Stimulated activated CD8-positive, alpha-beta memory T cell treated with anti-CD3 and anti-CD28 coated beads, Interleukin-7, amount 100 ng/mL, for 4 hours (primary cell): ENCODE measurements around the gene KLHL35.

ENCODE experiments used
- DNase-seq, 2 donors: peaks; one replicate each; pipeline ENCODE4 v3.0.0-alpha.2; 2020; ENCODE audit warnings: low read depth in 2 of 2

Gene KLHL35

GRCh38 chr11:75440960-75441803 is 8.2 kb upstream of the KLHL35 start:
- no peak for DNase-seq

- DNase-seq: no peak
Observed at GRCh38 chr11:75439495-75440120, 6.6 kb upstream of the KLHL35 start.

GRCh38 chr11:75439026-75439425 is 6.0 kb upstream of the KLHL35 start:
- no peak for DNase-seq

- DNase-seq: no peak
Observed at GRCh38 chr11:75437966-75438659, 5.1 kb upstream of the KLHL35 start.

GRCh38 chr11:75436806-75437205 is 3.8 kb upstream of the KLHL35 start:
- DNase-seq: no peak

- DNase-seq: no peak
Observed at GRCh38 chr11:75435571-75435925, 2.5 kb upstream of the KLHL35 start.

- no peak for DNase-seq
Observed at GRCh38 chr11:75434886-75435570, 2.0 kb upstream of the KLHL35 start.

GRCh38 chr11:75434051-75434450 is 1.0 kb upstream of the KLHL35 start:
- DNase-seq: no peak

GRCh38 chr11:75433443-75433842 is 440 bp upstream of the KLHL35 start:
- no peak for DNase-seq

- no peak for DNase-seq
Observed at GRCh38 chr11:75431533-75432525, 1.2 kb downstream of the KLHL35 start.

- DNase-seq: no peak
Observed at GRCh38 chr11:75430714-75431532, 2.1 kb downstream of the KLHL35 start.

GRCh38 chr11:75429902-75430713 is 2.9 kb downstream of the KLHL35 start:
- peak; percentile 12 to 59 for DNase-seq

GRCh38 chr11:75429641-75429901 is 3.4 kb downstream of the KLHL35 start:
- DNase-seq: no peak

- DNase-seq: no peak
Observed at GRCh38 chr11:75428989-75429640, 3.9 kb downstream of the KLHL35 start.

- DNase-seq: peak; percentile 39 to 66
Observed at GRCh38 chr11:75428281-75428724, 4.7 kb downstream of the KLHL35 start.

- DNase-seq: no peak
Observed at GRCh38 chr11:75427181-75427580, 5.8 kb downstream of the KLHL35 start.

GRCh38 chr11:75426720-75427086 is 6.3 kb downstream of the KLHL35 start:
- DNase-seq: no peak

GRCh38 chr11:75425422-75425821 is 7.6 kb downstream of the KLHL35 start:
- DNase-seq: no peak

GRCh38 chr11:75424396-75424795 is 8.6 kb downstream of the KLHL35 start:
- DNase-seq: no peak
